Esophagus squamous epithelium (tissue), 4 donors: ENCODE measurements around the gene TNNI2.

Source experiments
- POLR2A ChIP-seq, 4 donors: fragments of 450-650 bp; IDR thresholded peaks; one replicate each; pipeline ENCODE4 v1.6.1; 2017; ENCODE audit warnings: antibody characterized with exemption in 4 of 4, mild to moderate bottlenecking in 4 of 4, moderate library complexity in 3 of 4
- TF ChIP-seq, protein P1 (sequence below), 6 experiments: fragments of 450-650 bp in 4 of 6; fragments of 200-600 bp in 2 of 6; sonication (generic) in 2 of 6; IDR thresholded peaks; one replicate each; pipeline ENCODE4 v1.5.1; 2016 to 2019; ENCODE audit warnings: antibody characterized with exemption in 6 of 6, mild to moderate bottlenecking in 4 of 6, moderate library complexity in 4 of 6

DNA sequence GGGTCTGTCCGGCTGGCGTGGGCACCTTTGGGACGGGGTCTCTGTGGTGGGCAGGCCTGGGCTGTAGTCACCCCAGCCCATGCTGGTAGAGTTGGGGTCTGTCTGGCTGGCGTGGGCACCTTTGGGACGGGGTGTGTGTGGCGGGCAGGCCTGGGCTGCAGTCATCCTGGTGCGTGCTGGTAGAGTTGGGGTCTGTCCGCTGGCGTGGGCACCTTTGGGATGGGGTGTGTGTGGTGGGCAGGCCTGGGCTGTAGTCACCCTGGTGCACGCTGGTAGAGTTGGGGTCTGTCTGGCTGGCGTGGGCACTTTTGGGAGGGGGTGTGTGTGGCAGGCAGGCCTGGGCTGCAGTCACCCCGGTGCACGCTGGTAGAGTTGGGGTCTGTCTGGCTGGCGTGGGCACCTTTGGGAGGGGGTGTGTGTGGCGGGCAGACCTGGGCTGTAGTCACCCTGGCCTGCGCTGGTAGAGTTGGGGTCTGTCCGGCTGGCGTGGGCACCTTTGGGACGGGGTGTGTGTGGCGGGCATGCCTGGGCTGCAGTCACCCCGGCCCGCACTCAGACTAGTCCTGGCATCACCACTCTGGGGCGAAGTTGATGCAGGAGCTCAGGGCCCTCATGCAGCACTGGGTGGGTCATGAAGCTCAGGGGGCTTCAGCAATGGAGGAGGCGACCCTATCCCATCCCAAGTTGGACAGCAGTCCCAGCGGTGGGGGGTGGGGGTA, 33.6 kb downstream of the TNNI2 start:
- TF ChIP-seq, protein P1, sequence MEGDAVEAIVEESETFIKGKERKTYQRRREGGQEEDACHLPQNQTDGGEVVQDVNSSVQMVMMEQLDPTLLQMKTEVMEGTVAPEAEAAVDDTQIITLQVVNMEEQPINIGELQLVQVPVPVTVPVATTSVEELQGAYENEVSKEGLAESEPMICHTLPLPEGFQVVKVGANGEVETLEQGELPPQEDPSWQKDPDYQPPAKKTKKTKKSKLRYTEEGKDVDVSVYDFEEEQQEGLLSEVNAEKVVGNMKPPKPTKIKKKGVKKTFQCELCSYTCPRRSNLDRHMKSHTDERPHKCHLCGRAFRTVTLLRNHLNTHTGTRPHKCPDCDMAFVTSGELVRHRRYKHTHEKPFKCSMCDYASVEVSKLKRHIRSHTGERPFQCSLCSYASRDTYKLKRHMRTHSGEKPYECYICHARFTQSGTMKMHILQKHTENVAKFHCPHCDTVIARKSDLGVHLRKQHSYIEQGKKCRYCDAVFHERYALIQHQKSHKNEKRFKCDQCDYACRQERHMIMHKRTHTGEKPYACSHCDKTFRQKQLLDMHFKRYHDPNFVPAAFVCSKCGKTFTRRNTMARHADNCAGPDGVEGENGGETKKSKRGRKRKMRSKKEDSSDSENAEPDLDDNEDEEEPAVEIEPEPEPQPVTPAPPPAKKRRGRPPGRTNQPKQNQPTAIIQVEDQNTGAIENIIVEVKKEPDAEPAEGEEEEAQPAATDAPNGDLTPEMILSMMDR (IDR thresholded peaks at IDR 0.05): no peak
- TF ChIP-seq POLR2A (IDR thresholded peaks at IDR 0.05): no peak
